ENCODE results near the gene PDE4B. TPM values are rescaled to one million over a fixed set of nuclear protein-coding genes. Genes with fewer than 3 reads are reported as not detected.
A peak's percentile ranks its signal among the peaks of the same experiment; 100 is the strongest.

PDE4B gene
- total RNA-seq, 3 donors from 2014 or later = 8.0 to 207 (median 54.4) TPM

GRCh38 chr1:66359269-66359668 lies 566.6 kb downstream of the PDE4B start:
- H3K9me3 ChIP-seq = no peaks in the 10 kb centered on the region
- TF ChIP-seq, protein P1, sequence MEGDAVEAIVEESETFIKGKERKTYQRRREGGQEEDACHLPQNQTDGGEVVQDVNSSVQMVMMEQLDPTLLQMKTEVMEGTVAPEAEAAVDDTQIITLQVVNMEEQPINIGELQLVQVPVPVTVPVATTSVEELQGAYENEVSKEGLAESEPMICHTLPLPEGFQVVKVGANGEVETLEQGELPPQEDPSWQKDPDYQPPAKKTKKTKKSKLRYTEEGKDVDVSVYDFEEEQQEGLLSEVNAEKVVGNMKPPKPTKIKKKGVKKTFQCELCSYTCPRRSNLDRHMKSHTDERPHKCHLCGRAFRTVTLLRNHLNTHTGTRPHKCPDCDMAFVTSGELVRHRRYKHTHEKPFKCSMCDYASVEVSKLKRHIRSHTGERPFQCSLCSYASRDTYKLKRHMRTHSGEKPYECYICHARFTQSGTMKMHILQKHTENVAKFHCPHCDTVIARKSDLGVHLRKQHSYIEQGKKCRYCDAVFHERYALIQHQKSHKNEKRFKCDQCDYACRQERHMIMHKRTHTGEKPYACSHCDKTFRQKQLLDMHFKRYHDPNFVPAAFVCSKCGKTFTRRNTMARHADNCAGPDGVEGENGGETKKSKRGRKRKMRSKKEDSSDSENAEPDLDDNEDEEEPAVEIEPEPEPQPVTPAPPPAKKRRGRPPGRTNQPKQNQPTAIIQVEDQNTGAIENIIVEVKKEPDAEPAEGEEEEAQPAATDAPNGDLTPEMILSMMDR (IDR thresholded peaks at IDR 0.05) = no peak
- TF ChIP-seq POLR2AphosphoS5 (IDR thresholded peaks at IDR 0.05) (no peak), POLR2A (IDR thresholded peaks at IDR 0.05) (no peak)
- H3K27ac ChIP-seq = peak overlapping the region in 1 of 2 donors; percentile 31
- H3K4me3 ChIP-seq = no peak overlapping the region
- H3K36me3 ChIP-seq = no peaks in the 10 kb centered on the region
- no peaks in the 10 kb centered on the region for H3K27me3 ChIP-seq
- DNase-seq (ENCODE audit: low spot score in 2 of 2) = no peak
- peaks cover 0 to 3% of the 10 kb centered on the region in 2 donors for H3K4me1 ChIP-seq
- intact Hi-C loops (cut with DNase I; ENCODE audit: low total_unique reads) = no loop called here

DNA sequence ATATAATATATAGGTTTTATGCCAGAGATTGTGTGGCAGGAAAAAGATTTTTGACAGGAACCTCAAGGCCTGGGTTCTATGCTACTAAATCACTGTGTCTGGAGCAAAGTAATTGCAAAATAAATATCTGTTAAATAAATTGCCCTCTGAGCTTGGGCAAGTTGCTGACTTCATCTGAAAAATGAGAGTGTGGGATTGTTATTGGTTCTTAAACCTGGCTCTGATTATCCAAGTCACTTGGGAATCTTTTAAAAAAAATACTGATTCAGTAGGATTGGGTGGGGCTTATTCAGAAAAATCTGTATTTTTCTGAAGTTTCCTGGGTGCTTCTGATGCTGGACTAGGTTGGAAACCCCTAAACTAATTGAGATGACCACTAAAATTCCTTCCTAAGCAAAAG lies 567.1 kb downstream of the PDE4B start:
- no peak overlapping the region for H3K4me3 ChIP-seq

GRCh38 chr1:66360285-66360724 lies 567.6 kb downstream of the PDE4B start:
- Histone ChIP-seq H3K9me3 (no peaks in the 10 kb centered on the region), H3K27me3 (no peaks in the 10 kb centered on the region), H3K4me3 (no peak overlapping the region), H3K4me1 (no peaks in the 10 kb centered on the region), H3K27ac (peak overlapping the region in 1 of 2 donors; percentile 31), H3K36me3 (no peaks in the 10 kb centered on the region)
- intact Hi-C loops (cut with DNase I; ENCODE audit: low total_unique reads) = no loop called here
- TF ChIP-seq POLR2AphosphoS5 (IDR thresholded peaks at IDR 0.05) = no peak
- TF ChIP-seq, protein P1 (IDR thresholded peaks at IDR 0.05) = peak in 1 of 3 donors; percentile 9
- no peak for DNase-seq (ENCODE audit: low spot score in 2 of 2)

More for the DNA sequence above, 567.1 kb downstream of the PDE4B start:
- Histone ChIP-seq H3K27me3 (no peaks in the 10 kb centered on the region), H3K36me3 (no peaks in the 10 kb centered on the region), H3K27ac (peak overlapping the region in 1 of 2 donors; percentile 31), H3K9me3 (no peaks in the 10 kb centered on the region), H3K4me1 (no peaks in the 10 kb centered on the region)
- no peak for DNase-seq (ENCODE audit: low spot score in 2 of 2)
- intact Hi-C loops (cut with DNase I; ENCODE audit: low total_unique reads) = no loop called here
- TF ChIP-seq, protein P1 (IDR thresholded peaks at IDR 0.05) = no peak
- TF ChIP-seq POLR2AphosphoS5 (IDR thresholded peaks at IDR 0.05) = no peak
- no peak for TF ChIP-seq POLR2A (IDR thresholded peaks at IDR 0.05)

DNA sequence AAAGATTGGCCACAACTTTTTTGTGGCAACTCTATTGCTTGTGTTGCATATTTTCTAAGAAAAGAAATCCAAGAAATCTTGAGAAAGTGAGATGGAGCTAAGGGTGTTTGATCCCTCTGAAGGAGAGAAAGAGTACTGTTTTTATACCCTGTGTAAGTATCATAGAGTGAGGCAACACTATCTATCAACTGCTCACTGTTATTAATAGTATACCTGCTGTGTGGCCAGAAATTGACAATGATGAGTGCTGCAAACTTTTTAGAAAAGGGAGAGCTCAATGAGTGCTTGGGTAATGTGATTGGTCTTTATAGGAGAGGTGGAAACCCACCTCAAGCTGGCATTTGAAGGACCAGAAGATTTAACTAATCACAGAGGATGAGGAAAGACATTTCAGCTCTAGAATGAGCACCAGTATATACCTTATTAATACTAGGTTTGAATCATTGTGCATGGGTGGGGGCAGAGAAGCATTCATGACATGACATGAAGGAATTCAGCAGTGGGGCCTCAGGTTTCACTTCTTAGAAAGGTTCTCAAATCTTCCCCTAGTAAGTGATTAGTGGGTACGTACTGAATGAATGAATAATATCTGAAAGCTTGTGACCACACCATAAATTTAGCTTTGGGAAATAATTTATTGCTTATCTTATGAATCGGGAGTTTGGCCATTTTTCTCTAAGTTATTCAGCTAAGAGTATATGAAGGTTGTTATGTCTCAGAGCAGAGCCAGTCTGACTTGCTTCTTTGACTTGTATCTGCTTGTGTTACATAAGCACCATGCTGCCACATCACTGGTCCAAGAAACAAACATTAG lies 572.1 kb downstream of the PDE4B start:
- H3K36me3 ChIP-seq = no peaks in the 10 kb centered on the region

DNA sequence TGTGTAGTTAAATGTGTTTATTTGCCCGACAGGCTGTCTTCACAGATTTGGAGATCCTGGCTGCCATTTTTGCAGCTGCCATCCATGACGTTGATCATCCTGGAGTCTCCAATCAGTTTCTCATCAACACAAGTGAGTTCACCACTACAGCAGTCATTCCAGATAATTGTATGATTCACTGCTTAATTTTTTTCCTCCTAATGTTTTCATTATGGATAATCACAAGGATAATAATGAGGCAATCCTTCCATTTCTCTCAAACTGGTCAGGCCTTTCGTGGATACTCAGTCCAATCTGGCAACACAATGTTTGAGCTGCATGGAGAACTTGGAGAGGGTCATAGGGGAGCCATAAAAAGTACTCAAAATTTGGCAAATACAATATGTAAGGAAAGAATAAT lies 572.9 kb downstream of the PDE4B start:
- intact Hi-C loops (cut with DNase I; ENCODE audit: low total_unique reads) = no loop called here
- no peak for DNase-seq (ENCODE audit: low spot score in 2 of 2)
- no peaks in the 10 kb centered on the region for H3K27me3 ChIP-seq
- H3K27ac ChIP-seq = peak overlapping the region in 1 of 2 donors; percentile 9
- no peaks in the 10 kb centered on the region for H3K9me3 ChIP-seq
- no peaks in the 10 kb centered on the region for H3K4me1 ChIP-seq
- H3K4me3 ChIP-seq = no peak overlapping the region
- TF ChIP-seq, protein P1 (IDR thresholded peaks at IDR 0.05) = no peak
- no peak for TF ChIP-seq POLR2AphosphoS5 (IDR thresholded peaks at IDR 0.05)
- TF ChIP-seq POLR2A (IDR thresholded peaks at IDR 0.05) = no peak
- H3K36me3 ChIP-seq = no peaks in the 10 kb centered on the region

More for the DNA sequence above, 572.1 kb downstream of the PDE4B start:
- intact Hi-C loops (cut with DNase I; ENCODE audit: low total_unique reads) = no loop called here
- no peaks in the 10 kb centered on the region for H3K9me3 ChIP-seq
- no peak for DNase-seq (ENCODE audit: low spot score in 2 of 2)
- peak overlapping the region in 1 of 2 donors; percentile 9 for H3K27ac ChIP-seq
- H3K4me3 ChIP-seq = no peak overlapping the region
- TF ChIP-seq POLR2AphosphoS5 (IDR thresholded peaks at IDR 0.05) = no peak
- TF ChIP-seq, protein P1 (IDR thresholded peaks at IDR 0.05) = no peak
- TF ChIP-seq POLR2A (IDR thresholded peaks at IDR 0.05) = no peak
- H3K4me1 ChIP-seq = no peaks in the 10 kb centered on the region
- no peaks in the 10 kb centered on the region for H3K27me3 ChIP-seq
